COLO668 (cell line): Measurements from ENCODE around the gene MOB3C.
"Not testable (repeated sequence)": the region's sequence is repeated elsewhere in the genome, so short reads cannot be mapped to it uniquely, and the experiment has no call there.

Experiments
- DNase-seq: peaks from one replicate; lab custom pipeline; 2025; ENCODE audit not compliant: unreplicated experiment; lab: John Stamatoyannopoulos, UW

MOB3C gene

GRCh38 chr1:46616277-46617107 is at the start of gene MOB3C:
Gene MOB3C (minus strand): TSS chr1:46616811. CDS start chr1:46613321, 3,490 bp downstream.
- peak; percentile 69 for DNase-seq

- no peak for DNase-seq
These were observed 49.4 kb upstream of the MOB3C start for GRCh38 chr1:46665983-46666382.

- not testable (repeated sequence) for DNase-seq
These were observed 46.3 kb upstream of the MOB3C start for GRCh38 chr1:46662919-46663318.

GRCh38 chr1:46660116-46660515 is 43.5 kb upstream of the MOB3C start:
- DNase-seq: not testable (repeated sequence)

- no peak for DNase-seq
These were observed 42.8 kb upstream of the MOB3C start for GRCh38 chr1:46659307-46659870.

- DNase-seq: no peak
These were observed 41.2 kb upstream of the MOB3C start for GRCh38 chr1:46657775-46658174.

- no peak for DNase-seq
These were observed 40.0 kb upstream of the MOB3C start for GRCh38 chr1:46656643-46657042.

GRCh38 chr1:46655848-46656247 is 39.2 kb upstream of the MOB3C start:
- no peak for DNase-seq

- DNase-seq: not testable (repeated sequence)
These were observed 38.1 kb upstream of the MOB3C start for GRCh38 chr1:46654698-46655097.

GRCh38 chr1:46654012-46654411 is 37.4 kb upstream of the MOB3C start:
- no peak for DNase-seq

- DNase-seq: no peak
These were observed 36.9 kb upstream of the MOB3C start for GRCh38 chr1:46653405-46653958.

- DNase-seq: no peak
These were observed 35.9 kb upstream of the MOB3C start for GRCh38 chr1:46652321-46653100.

- DNase-seq: not testable (repeated sequence)
These were observed 34.5 kb upstream of the MOB3C start for GRCh38 chr1:46651152-46651551.

- no peak for DNase-seq
These were observed 33.9 kb upstream of the MOB3C start for GRCh38 chr1:46650491-46650890.

- no peak for DNase-seq
These were observed 33.2 kb upstream of the MOB3C start for GRCh38 chr1:46649764-46650163.

GRCh38 chr1:46647611-46648010 is 31.0 kb upstream of the MOB3C start:
- no peak for DNase-seq

- no peak for DNase-seq
These were observed 30.2 kb upstream of the MOB3C start for GRCh38 chr1:46646844-46647243.

GRCh38 chr1:46646331-46646730 is 29.7 kb upstream of the MOB3C start:
- DNase-seq: no peak

GRCh38 chr1:46645815-46646214 is 29.2 kb upstream of the MOB3C start:
- DNase-seq: no peak

- DNase-seq: peak; percentile 37
These were observed 26.8 kb upstream of the MOB3C start for GRCh38 chr1:46643368-46643775.

- DNase-seq: no peak
These were observed 25.6 kb upstream of the MOB3C start for GRCh38 chr1:46642115-46642680.
